OCI-LY3 (cell line): ENCODE results near the gene AKAP14.

Experiments
- CTCF ChIP-seq: fragments of 200-600, 300-600 bp; sonication (generic); IDR thresholded peaks from 2 replicates; pipeline ENCODE4 v1.5.1; 2014; ENCODE audit warnings: antibody characterized with exemption, low read length, low read depth
- EZH2phosphoT487 ChIP-seq: fragments of 200-600 bp; shearing (Covaris generic); IDR thresholded peaks from 2 replicates; pipeline ENCODE4 v1.6.1; 2018; ENCODE audit warnings: antibody characterized with exemption, mixed run types, low read depth

GRCh38 chrX:119935215-119935874 is 39.7 kb downstream of the AKAP14 start:
- TF ChIP-seq CTCF = no peak
- no peak for TF ChIP-seq EZH2phosphoT487
